SK-N-SH treated with all-trans-retinoic acid at 6 μM for 48 hours (cell line): ENCODE data around the gene ZRSR2.

Experiments used
- ATAC-seq: fragments of 200-7000 bp; cut with Tn5 transposase; 3 replicates; pipeline ENCODE4 v1.9.1; 2020; ENCODE audit warnings: mild to moderate bottlenecking, moderate library complexity
- ARNTL ChIP-seq: fragments of 450-650 bp; formaldehyde crosslinking; IDR thresholded peaks from 2 replicates; pipeline ENCODE4 v1.5.0; 2020; ENCODE audit warnings: low read depth, mild to moderate bottlenecking, moderate library complexity, borderline replicate concordance
- BACH2 ChIP-seq: fragments of 250-450 bp; sonication (Bioruptor Pico); IDR thresholded peaks from 2 replicates; pipeline ENCODE4 v1.9.0; 2021; ENCODE audit warnings: mild to moderate bottlenecking, borderline replicate concordance
- CSDC2 ChIP-seq: fragments of 250-450 bp; sonication (Bioruptor Pico); IDR thresholded peaks from 2 replicates; pipeline ENCODE4 v1.5.0; 2020; ENCODE audit warnings: mild to moderate bottlenecking, moderate library complexity
- GLIS3 ChIP-seq: fragments of 250-450 bp; sonication (Bioruptor Pico); IDR thresholded peaks from 2 replicates; pipeline ENCODE4 v1.5.0; 2020; ENCODE audit warnings: mild to moderate bottlenecking, moderate library complexity
- ISL1 ChIP-seq: fragments of 250-450 bp; sonication (Bioruptor Pico); IDR thresholded peaks from 2 replicates; pipeline ENCODE4 v2.1.2; 2022; ENCODE audit warnings: mild to moderate bottlenecking, moderate library complexity
- OSR1 ChIP-seq: fragments of 250-450 bp; sonication (Bioruptor Pico); IDR thresholded peaks from 2 replicates; pipeline ENCODE4 v1.8.0; 2022; ENCODE audit warnings: moderate library complexity, mild to moderate bottlenecking, inconsistent platforms
- PPARA ChIP-seq: fragments of 250-450 bp; sonication (Bioruptor Pico); IDR thresholded peaks from 2 replicates; pipeline ENCODE4 v1.5.0; 2020; ENCODE audit warnings: mild to moderate bottlenecking, borderline replicate concordance
- RARB ChIP-seq: fragments of 250-450 bp; sonication (Bioruptor Pico); IDR thresholded peaks from 2 replicates; pipeline ENCODE4 v1.8.0; 2021; ENCODE audit warnings: mild to moderate bottlenecking, moderate library complexity
- SNAI2 ChIP-seq: fragments of 250-450 bp; sonication (Bioruptor Pico); IDR thresholded peaks from 2 replicates; pipeline ENCODE4 v1.5.0; 2020; ENCODE audit warnings: mild to moderate bottlenecking, moderate library complexity
- TCF4 ChIP-seq: fragments of 250-450 bp; sonication (Bioruptor Pico); IDR thresholded peaks from 2 replicates; pipeline ENCODE4 v1.8.0; 2021; ENCODE audit warnings: mild to moderate bottlenecking, moderate library complexity, borderline replicate concordance
- TOX ChIP-seq: fragments of 250-450 bp; sonication (Bioruptor Pico); IDR thresholded peaks from 2 replicates; pipeline ENCODE4 v1.8.0; 2021; ENCODE audit warnings: mild to moderate bottlenecking, moderate library complexity, borderline replicate concordance
- ZC3H10 ChIP-seq: fragments of 250-450 bp; sonication (Bioruptor Pico); IDR thresholded peaks from 2 replicates; pipeline ENCODE4 v1.5.1; 2021; ENCODE audit warnings: mild to moderate bottlenecking, moderate library complexity
- ZFP3 ChIP-seq: fragments of 250-450 bp; sonication (Bioruptor Pico); IDR thresholded peaks from 2 replicates; pipeline ENCODE4 v1.5.0; 2020; ENCODE audit warnings: mild to moderate bottlenecking, moderate library complexity
- ZFP30 ChIP-seq: fragments of 450-650 bp; formaldehyde crosslinking; IDR thresholded peaks from 2 replicates; pipeline ENCODE4 v1.5.0; 2022; ENCODE audit warnings: mild to moderate bottlenecking, moderate library complexity
- ZNF565 ChIP-seq: fragments of 450-650 bp; formaldehyde crosslinking; conservative IDR thresholded peaks from 2 replicates; pipeline ENCODE4 v1.5.0; 2020; ENCODE audit warnings: low read depth, mild to moderate bottlenecking, moderate library complexity
- ZNF70 ChIP-seq: fragments of 450-650 bp; formaldehyde crosslinking; IDR thresholded peaks from 2 replicates; pipeline ENCODE4 v1.5.0; 2020; ENCODE audit warnings: mild to moderate bottlenecking, moderate library complexity
- ZNF8 ChIP-seq: fragments of 450-650 bp; formaldehyde crosslinking; IDR thresholded peaks from 2 replicates; pipeline ENCODE4 v1.5.0; 2020; ENCODE audit warnings: mild to moderate bottlenecking, moderate library complexity
- TF ChIP-seq, protein P1 (sequence below): fragments of 250-450 bp; sonication (Bioruptor Pico); IDR thresholded peaks from 2 replicates; pipeline ENCODE4 v1.8.0; 2021; ENCODE audit warnings: low read depth, mild to moderate bottlenecking, moderate library complexity, borderline replicate concordance
- TF ChIP-seq, protein P2 (sequence below): fragments of 250-450 bp; sonication (Bioruptor Pico); IDR thresholded peaks from 2 replicates; pipeline ENCODE4 v1.5.1; 2020; ENCODE audit warnings: low read depth, mild to moderate bottlenecking, moderate library complexity
- TF ChIP-seq, protein P3 (sequence below): fragments of 250-450 bp; sonication (Bioruptor Pico); IDR thresholded peaks from 2 replicates; pipeline ENCODE4 v1.8.0; 2020; ENCODE audit warnings: mild to moderate bottlenecking, moderate library complexity, borderline replicate concordance
- TF ChIP-seq, protein P4 (sequence below): fragments of 250-450 bp; sonication (Bioruptor Pico); IDR thresholded peaks from 2 replicates; pipeline ENCODE4 v1.5.0; 2020; ENCODE audit warnings: mild to moderate bottlenecking, moderate library complexity
- TF ChIP-seq, protein P5 (sequence below): fragments of 250-450 bp; sonication (Bioruptor Pico); IDR thresholded peaks from 2 replicates; pipeline ENCODE4 v1.5.1; 2021; ENCODE audit warnings: mild to moderate bottlenecking, moderate library complexity

ZRSR2 gene

DNA sequence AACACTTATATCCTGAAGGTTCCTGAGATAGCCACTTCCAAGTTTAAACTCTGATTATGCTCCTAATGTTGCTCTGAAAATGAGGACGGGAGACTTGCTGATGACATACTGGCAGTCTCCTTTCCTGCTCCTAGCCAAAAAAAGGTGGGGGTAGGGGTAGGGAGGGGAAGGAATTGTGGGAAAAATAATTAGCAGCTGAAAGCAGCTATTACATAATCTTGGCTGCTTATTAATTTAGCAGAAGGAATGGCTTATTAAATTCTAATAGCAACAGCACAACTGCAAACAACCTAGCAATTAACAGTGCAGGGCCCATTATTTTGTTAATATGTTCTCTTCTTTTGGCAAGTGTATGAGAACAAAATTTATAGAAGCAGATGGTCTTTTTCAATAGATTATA, 66.4 kb downstream of the ZRSR2 start:
- TF ChIP-seq TCF4 (no peak), ZFP3 (CRISPR knock-in tag) (no peak), GLIS3 (CRISPR knock-in tag) (no peak), TOX (CRISPR knock-in tag) (no peak), SNAI2 (no peak), PPARA (CRISPR knock-in tag) (no peak), ARNTL (CRISPR knock-in tag) (no peak), ZNF565 (no peak), ZNF70 (CRISPR knock-in tag) (no peak), RARB (CRISPR knock-in tag) (no peak), ZC3H10 (no peak), ZFP30 (CRISPR knock-in tag) (no peak), ISL1 (no peak)
- TF ChIP-seq, protein P1, sequence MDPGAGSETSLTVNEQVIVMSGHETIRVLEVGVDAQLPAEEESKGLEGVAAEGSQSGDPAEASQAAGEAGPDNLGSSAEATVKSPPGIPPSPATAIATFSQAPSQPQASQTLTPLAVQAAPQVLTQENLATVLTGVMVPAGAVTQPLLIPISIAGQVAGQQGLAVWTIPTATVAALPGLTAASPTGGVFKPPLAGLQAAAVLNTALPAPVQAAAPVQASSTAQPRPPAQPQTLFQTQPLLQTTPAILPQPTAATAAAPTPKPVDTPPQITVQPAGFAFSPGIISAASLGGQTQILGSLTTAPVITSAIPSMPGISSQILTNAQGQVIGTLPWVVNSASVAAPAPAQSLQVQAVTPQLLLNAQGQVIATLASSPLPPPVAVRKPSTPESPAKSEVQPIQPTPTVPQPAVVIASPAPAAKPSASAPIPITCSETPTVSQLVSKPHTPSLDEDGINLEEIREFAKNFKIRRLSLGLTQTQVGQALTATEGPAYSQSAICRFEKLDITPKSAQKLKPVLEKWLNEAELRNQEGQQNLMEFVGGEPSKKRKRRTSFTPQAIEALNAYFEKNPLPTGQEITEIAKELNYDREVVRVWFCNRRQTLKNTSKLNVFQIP (CRISPR knock-in tag), result no peak
- TF ChIP-seq, protein P2, sequence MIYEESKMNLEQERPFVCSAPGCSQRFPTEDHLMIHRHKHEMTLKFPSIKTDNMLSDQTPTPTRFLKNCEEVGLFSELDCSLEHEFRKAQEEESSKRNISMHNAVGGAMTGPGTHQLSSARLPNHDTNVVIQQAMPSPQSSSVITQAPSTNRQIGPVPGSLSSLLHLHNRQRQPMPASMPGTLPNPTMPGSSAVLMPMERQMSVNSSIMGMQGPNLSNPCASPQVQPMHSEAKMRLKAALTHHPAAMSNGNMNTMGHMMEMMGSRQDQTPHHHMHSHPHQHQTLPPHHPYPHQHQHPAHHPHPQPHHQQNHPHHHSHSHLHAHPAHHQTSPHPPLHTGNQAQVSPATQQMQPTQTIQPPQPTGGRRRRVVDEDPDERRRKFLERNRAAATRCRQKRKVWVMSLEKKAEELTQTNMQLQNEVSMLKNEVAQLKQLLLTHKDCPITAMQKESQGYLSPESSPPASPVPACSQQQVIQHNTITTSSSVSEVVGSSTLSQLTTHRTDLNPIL, result no peak
- TF ChIP-seq, protein P3, sequence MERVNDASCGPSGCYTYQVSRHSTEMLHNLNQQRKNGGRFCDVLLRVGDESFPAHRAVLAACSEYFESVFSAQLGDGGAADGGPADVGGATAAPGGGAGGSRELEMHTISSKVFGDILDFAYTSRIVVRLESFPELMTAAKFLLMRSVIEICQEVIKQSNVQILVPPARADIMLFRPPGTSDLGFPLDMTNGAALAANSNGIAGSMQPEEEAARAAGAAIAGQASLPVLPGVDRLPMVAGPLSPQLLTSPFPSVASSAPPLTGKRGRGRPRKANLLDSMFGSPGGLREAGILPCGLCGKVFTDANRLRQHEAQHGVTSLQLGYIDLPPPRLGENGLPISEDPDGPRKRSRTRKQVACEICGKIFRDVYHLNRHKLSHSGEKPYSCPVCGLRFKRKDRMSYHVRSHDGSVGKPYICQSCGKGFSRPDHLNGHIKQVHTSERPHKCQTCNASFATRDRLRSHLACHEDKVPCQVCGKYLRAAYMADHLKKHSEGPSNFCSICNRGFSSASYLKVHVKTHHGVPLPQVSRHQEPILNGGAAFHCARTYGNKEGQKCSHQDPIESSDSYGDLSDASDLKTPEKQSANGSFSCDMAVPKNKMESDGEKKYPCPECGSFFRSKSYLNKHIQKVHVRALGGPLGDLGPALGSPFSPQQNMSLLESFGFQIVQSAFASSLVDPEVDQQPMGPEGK (CRISPR knock-in tag), result no peak
- TF ChIP-seq, protein P4, sequence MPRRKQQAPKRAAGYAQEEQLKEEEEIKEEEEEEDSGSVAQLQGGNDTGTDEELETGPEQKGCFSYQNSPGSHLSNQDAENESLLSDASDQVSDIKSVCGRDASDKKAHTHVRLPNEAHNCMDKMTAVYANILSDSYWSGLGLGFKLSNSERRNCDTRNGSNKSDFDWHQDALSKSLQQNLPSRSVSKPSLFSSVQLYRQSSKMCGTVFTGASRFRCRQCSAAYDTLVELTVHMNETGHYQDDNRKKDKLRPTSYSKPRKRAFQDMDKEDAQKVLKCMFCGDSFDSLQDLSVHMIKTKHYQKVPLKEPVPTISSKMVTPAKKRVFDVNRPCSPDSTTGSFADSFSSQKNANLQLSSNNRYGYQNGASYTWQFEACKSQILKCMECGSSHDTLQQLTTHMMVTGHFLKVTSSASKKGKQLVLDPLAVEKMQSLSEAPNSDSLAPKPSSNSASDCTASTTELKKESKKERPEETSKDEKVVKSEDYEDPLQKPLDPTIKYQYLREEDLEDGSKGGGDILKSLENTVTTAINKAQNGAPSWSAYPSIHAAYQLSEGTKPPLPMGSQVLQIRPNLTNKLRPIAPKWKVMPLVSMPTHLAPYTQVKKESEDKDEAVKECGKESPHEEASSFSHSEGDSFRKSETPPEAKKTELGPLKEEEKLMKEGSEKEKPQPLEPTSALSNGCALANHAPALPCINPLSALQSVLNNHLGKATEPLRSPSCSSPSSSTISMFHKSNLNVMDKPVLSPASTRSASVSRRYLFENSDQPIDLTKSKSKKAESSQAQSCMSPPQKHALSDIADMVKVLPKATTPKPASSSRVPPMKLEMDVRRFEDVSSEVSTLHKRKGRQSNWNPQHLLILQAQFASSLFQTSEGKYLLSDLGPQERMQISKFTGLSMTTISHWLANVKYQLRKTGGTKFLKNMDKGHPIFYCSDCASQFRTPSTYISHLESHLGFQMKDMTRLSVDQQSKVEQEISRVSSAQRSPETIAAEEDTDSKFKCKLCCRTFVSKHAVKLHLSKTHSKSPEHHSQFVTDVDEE (CRISPR knock-in tag), result no peak
- no peak for ATAC-seq

DNA sequence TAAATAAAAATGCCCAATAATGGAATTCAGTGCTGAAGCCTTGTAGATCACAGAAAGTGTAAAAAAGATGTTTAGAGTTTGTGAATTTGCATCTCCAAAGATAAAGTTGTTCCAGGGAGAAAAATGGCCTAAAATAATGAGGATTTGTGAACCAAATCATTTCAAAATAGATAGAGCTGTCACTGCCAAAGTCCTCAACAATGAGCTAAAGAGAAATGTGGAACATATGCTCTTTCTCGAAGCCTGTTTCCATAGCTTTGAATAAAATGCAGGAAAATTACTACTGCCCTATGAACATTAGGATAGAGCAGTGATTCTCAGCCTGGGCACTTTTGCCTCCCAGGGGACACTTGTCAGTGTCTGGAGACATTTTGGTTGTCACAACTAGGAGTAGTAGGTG, 67.8 kb downstream of the ZRSR2 start:
- no peak for TF ChIP-seq RARB (CRISPR knock-in tag)
- TF ChIP-seq, protein P1 (CRISPR knock-in tag), result no peak
- TF ChIP-seq GLIS3 (CRISPR knock-in tag), result no peak
- TF ChIP-seq, protein P4 (CRISPR knock-in tag), result no peak
- TF ChIP-seq TCF4, result no peak
- TF ChIP-seq, protein P2, result no peak
- no peak for TF ChIP-seq PPARA (CRISPR knock-in tag)
- no peak for TF ChIP-seq ZFP30 (CRISPR knock-in tag)
- no peak for TF ChIP-seq ZFP3 (CRISPR knock-in tag)
- no peak for TF ChIP-seq BACH2 (CRISPR knock-in tag)
- TF ChIP-seq ZNF565, result no peak
- TF ChIP-seq OSR1 (CRISPR knock-in tag), result no peak
- no peak for TF ChIP-seq ZC3H10
- no peak for TF ChIP-seq SNAI2
- no peak for TF ChIP-seq ZNF8 (CRISPR knock-in tag)
- TF ChIP-seq CSDC2, result no peak
- no peak for TF ChIP-seq ZNF70 (CRISPR knock-in tag)
- TF ChIP-seq, protein P5, sequence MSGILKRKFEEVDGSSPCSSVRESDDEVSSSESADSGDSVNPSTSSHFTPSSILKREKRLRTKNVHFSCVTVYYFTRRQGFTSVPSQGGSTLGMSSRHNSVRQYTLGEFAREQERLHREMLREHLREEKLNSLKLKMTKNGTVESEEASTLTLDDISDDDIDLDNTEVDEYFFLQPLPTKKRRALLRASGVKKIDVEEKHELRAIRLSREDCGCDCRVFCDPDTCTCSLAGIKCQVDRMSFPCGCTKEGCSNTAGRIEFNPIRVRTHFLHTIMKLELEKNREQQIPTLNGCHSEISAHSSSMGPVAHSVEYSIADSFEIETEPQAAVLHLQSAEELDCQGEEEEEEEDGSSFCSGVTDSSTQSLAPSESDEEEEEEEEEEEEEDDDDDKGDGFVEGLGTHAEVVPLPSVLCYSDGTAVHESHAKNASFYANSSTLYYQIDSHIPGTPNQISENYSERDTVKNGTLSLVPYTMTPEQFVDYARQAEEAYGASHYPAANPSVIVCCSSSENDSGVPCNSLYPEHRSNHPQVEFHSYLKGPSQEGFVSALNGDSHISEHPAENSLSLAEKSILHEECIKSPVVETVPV, result no peak
- TF ChIP-seq ARNTL (CRISPR knock-in tag), result no peak
- TF ChIP-seq, all 23 proteins: peak for 0
- ATAC-seq, result no peak
